HepG2 (cell line): ENCODE measurements around the gene GATB. TPM values are rescaled to one million over a fixed set of nuclear protein-coding genes. Genes with fewer than 3 reads are reported as not detected.

Experiments used
- ATM ChIP-seq: fragments of 450-650 bp; IDR thresholded peaks from 2 replicates; pipeline ENCODE4 v1.7.1; 2017; ENCODE audit warnings: mild to moderate bottlenecking, borderline replicate concordance
- HHEX ChIP-seq: IDR thresholded peaks from 2 replicates; pipeline ENCODE4 v1.6.1; 2016; ENCODE audit warnings: control low read depth
- JUN ChIP-seq: sonication (generic); formaldehyde crosslinking; IDR thresholded peaks from 2 replicates; pipeline ENCODE4 v1.4.0; 2020; ENCODE audit warnings: mild to moderate bottlenecking, missing genetic modification reagents
- KAT7 ChIP-seq: IDR thresholded peaks from 2 replicates; pipeline ENCODE4 v1.6.1; 2018; ENCODE audit warnings: borderline replicate concordance, missing compliant biosample characterization
- MED13 ChIP-seq: sonication (generic); formaldehyde crosslinking; IDR thresholded peaks from 2 replicates; pipeline ENCODE4 v1.5.0; 2020; ENCODE audit warnings: missing genetic modification reagents
- MEIS1 ChIP-seq: sonication (generic); formaldehyde crosslinking; IDR thresholded peaks from 2 replicates; pipeline ENCODE4 v1.9.0; 2021; ENCODE audit warnings: mild to moderate bottlenecking, missing genetic modification reagents, moderate library complexity, borderline replicate concordance
- MYC ChIP-seq: sonication (generic); formaldehyde crosslinking; IDR thresholded peaks from 2 replicates; pipeline ENCODE4 v1.9.0; 2021; ENCODE audit warnings: missing genetic modification reagents, borderline replicate concordance
- MZF1 ChIP-seq: sonication (generic); formaldehyde crosslinking; IDR thresholded peaks from 2 replicates; pipeline ENCODE4 v1.8.1; 2023; ENCODE audit warnings: mild to moderate bottlenecking, missing genetic modification reagents, borderline replicate concordance
- PHB2 ChIP-seq: fragments of 450-650 bp; IDR thresholded peaks from 2 replicates; pipeline ENCODE4 v1.6.1; 2018; ENCODE audit not compliant: partially characterized antibody
- POLR2AphosphoS2 ChIP-seq: IDR thresholded peaks from 2 replicates; pipeline ENCODE4 v1.6.1; 2011; ENCODE audit warnings: low read depth, low read length, improper control_type of control experiment
- RELA ChIP-seq: sonication (generic); formaldehyde crosslinking; IDR thresholded peaks from 2 replicates; pipeline ENCODE4 v1.4.0; 2020; ENCODE audit warnings: missing genetic modification reagents
- RFX5 ChIP-seq: IDR thresholded peaks from 2 replicates; pipeline ENCODE4 v1.6.1; 2011; ENCODE audit warnings: low read depth, low read length, improper control_type of control experiment
- TCF7L2 ChIP-seq: IDR thresholded peaks from 2 replicates; pipeline ENCODE4 v1.6.1; 2011; ENCODE audit warnings: mild to moderate bottlenecking, low read depth, low read length, moderate library complexity
- ZBTB7B ChIP-seq: sonication (generic); formaldehyde crosslinking; IDR thresholded peaks from 2 replicates; pipeline ENCODE4 v1.4.0; 2020; ENCODE audit warnings: missing genetic modification reagents
- ZMYM4 ChIP-seq: sonication (generic); formaldehyde crosslinking; IDR thresholded peaks from 2 replicates; pipeline ENCODE4 v1.8.1; 2023; ENCODE audit warnings: mild to moderate bottlenecking, missing genetic modification reagents
- ZNF136 ChIP-seq: sonication (generic); formaldehyde crosslinking; IDR thresholded peaks from 2 replicates; pipeline ENCODE4 v1.8.1; 2022; ENCODE audit warnings: low read depth, mild to moderate bottlenecking, moderate library complexity, missing genetic modification reagents
- ZNF3 ChIP-seq: IDR thresholded peaks from 2 replicates; pipeline ENCODE4 v1.7.0; 2017; ENCODE audit warnings: inconsistent platforms
- ZNF30 ChIP-seq: sonication (generic); formaldehyde crosslinking; IDR thresholded peaks from 2 replicates; pipeline ENCODE4 v1.5.0; 2020; ENCODE audit warnings: mild to moderate bottlenecking, missing genetic modification reagents
- ZNF468 ChIP-seq: sonication (generic); formaldehyde crosslinking; IDR thresholded peaks from 2 replicates; pipeline ENCODE4 v1.8.0; 2022; ENCODE audit warnings: mild to moderate bottlenecking, moderate library complexity, missing genetic modification reagents
- ZNF501 ChIP-seq: sonication (generic); formaldehyde crosslinking; IDR thresholded peaks from 2 replicates; pipeline ENCODE4 v1.5.1; 2020; ENCODE audit warnings: mild to moderate bottlenecking, moderate library complexity, missing genetic modification reagents
- ZNF510 ChIP-seq: sonication (generic); formaldehyde crosslinking; IDR thresholded peaks from 2 replicates; pipeline ENCODE4 v1.4.0; 2020; ENCODE audit warnings: low read depth, mild to moderate bottlenecking, missing genetic modification reagents
- ZNF749 ChIP-seq: sonication (generic); formaldehyde crosslinking; IDR thresholded peaks from 2 replicates; pipeline ENCODE4 v1.8.0; 2022; ENCODE audit warnings: mild to moderate bottlenecking, missing genetic modification reagents, moderate library complexity, borderline replicate concordance
- ZNF781 ChIP-seq: sonication (generic); formaldehyde crosslinking; IDR thresholded peaks from 2 replicates; pipeline ENCODE4 v1.5.1; 2020; ENCODE audit warnings: borderline replicate concordance, mild to moderate bottlenecking, missing genetic modification reagents; ENCODE audit errors: not compliant biosample characterization
- polyA plus RNA-seq, 8 experiments: library from polyadenylated mRNA; depleted of rRNA in 3 of 8; stranded (reverse) in 7 of 8; unstranded in 1 of 8; fragments of >200 nt; fragmentation: Illumina TruSeq in 4 of 8; extraction: Trizol in 4 of 8; gene quantifications; 2 replicates each; pipeline versions ENCODE4 v1.2.1 to v1.2.3, GENCODE V29; 2011 to 2016; ENCODE audit warnings: low read depth in 4 of 8, missing spikeins in 1 of 8, mixed read lengths in 1 of 8; ENCODE audit not compliant: insufficient read depth in 1 of 8
- total RNA-seq, 5 experiments: library from RNA; depleted of rRNA; stranded (reverse); fragments of >200 nt; fragmentation: Illumina TruSeq; extraction: Trizol; gene quantifications; 2 replicates each; pipeline ENCODE4 v1.2.3, GENCODE V29; 2016; ENCODE audit warnings: low read depth in 1 of 5
- TF ChIP-seq, protein P1 (sequence below): sonication (generic); formaldehyde crosslinking; IDR thresholded peaks from 2 replicates; pipeline ENCODE4 v1.5.1; 2020; ENCODE audit warnings: missing genetic modification reagents, mild to moderate bottlenecking, borderline replicate concordance
- TF ChIP-seq, protein P2 (sequence below): sonication (generic); formaldehyde crosslinking; IDR thresholded peaks from 2 replicates; pipeline ENCODE4 v1.5.1; 2020; ENCODE audit warnings: mild to moderate bottlenecking, missing genetic modification reagents, borderline replicate concordance
- TF ChIP-seq, protein P3 (sequence below): sonication (generic); formaldehyde crosslinking; IDR thresholded peaks from 2 replicates; pipeline ENCODE4 v1.4.0; 2020; ENCODE audit warnings: mild to moderate bottlenecking, missing genetic modification reagents
- TF ChIP-seq, protein P4 (sequence below): sonication (generic); formaldehyde crosslinking; IDR thresholded peaks from 2 replicates; pipeline ENCODE4 v1.4.0; 2020; ENCODE audit warnings: missing genetic modification reagents

Gene GATB
- total and polyA plus RNA-seq, 2 of the 13 experiments (the other 11 are each of a cell fraction or from before 2014, with no cell fraction given): 32.3 to 32.4 TPM

DNA sequence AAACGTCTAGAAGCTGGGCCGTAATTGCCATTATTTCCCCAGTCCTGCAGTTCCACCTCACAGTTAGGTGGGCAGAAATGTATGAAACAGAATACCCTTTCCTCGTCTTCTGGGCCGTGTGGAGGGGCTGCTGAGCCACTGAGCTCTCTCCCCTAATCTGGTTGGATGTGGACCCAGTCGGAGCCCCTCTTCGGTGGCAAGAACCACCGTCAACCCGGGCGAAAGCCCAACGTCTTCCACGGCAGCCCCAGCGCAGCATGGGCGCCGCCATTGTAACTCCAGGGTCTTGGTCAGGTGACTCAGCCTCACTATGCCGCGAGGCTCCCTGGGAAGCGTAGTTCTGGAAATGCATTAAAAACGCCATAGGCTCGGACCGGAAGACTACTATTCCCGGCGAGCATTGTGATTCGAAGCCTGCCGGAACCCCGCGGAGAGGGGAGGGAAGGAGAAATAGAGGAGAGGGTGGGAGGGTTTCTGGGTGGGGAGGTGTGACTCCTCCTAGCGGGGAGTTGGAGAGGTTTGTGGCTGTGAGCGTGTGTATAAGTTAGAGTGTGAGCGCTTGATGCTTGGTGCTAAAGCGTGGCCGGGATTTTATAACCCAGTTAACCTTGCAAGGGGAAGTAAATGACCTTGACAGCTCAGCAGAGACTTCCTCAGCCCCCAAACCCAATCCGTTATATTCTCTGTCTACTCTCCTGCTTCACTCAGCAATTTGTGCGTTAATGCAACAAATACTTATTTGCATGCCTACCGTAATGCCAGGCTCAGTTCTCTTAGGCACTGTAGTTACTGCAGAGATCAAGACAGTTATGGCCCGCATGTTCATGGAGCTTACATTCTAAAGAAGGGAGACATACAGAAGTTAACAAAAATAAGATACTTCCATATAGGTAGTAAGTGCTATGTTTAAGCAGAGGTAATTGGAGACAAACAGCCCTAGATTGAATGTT is at the start of gene GATB (continued):
- TF ChIP-seq ZNF468 (CRISPR knock-in tag): no peak
- TF ChIP-seq ZNF136: no peak
- no peak for TF ChIP-seq MEIS1 (CRISPR knock-in tag)
- TF ChIP-seq, protein P1, sequence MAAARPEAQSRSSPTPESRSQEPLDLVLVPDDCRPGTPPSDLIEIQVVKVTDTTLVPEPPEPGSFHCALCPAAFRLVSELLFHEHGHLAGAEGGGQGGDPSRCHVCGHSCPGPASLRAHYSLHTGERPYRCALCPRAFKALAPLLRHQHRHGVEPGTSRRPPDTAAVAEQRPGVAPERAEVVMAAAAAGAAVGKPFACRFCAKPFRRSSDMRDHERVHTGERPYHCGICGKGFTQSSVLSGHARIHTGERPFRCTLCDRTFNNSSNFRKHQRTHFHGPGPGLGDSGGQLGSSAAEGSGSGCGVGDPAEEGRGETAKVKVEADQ (CRISPR knock-in tag): no peak
- TF ChIP-seq ZNF749 (CRISPR knock-in tag): no peak
- TF ChIP-seq ZNF501: peak; percentile 86
- TF ChIP-seq, protein P2, sequence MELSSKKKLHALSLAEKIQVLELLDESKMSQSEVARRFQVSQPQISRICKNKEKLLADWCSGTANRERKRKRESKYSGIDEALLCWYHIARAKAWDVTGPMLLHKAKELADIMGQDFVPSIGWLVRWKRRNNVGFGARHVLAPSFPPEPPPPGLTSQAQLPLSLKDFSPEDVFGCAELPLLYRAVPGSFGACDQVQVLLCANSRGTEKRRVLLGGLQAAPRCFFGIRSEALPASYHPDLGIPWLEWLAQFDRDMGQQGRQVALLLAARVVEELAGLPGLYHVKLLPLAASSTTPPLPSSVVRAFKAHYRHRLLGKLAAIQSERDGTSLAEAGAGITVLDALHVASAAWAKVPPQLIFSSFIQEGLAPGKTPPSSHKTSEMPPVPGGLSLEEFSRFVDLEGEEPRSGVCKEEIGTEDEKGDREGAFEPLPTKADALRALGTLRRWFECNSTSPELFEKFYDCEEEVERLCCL (CRISPR knock-in tag): 0 out of 2 replicates have a peak, but pooled peaks have one; percentile 68
- TF ChIP-seq RELA (CRISPR knock-in tag): no peak
- TF ChIP-seq PHB2: no peak
- TF ChIP-seq, protein P3, sequence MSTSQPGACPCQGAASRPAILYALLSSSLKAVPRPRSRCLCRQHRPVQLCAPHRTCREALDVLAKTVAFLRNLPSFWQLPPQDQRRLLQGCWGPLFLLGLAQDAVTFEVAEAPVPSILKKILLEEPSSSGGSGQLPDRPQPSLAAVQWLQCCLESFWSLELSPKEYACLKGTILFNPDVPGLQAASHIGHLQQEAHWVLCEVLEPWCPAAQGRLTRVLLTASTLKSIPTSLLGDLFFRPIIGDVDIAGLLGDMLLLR: peak; percentile 3; the same call in 1 of the 2 replicates
- no peak for TF ChIP-seq ZNF30 (CRISPR knock-in tag)
- TF ChIP-seq ATM: no peak
- TF ChIP-seq KAT7 (CRISPR knock-in tag): peak; percentile 76; the same call in 1 of the 2 replicates
- TF ChIP-seq ZBTB7B (CRISPR knock-in tag): 0 out of 2 replicates have a peak, but pooled peaks have one; percentile 44
- TF ChIP-seq ZNF510: no peak
- no peak for TF ChIP-seq MZF1 (CRISPR knock-in tag)
- no peak for TF ChIP-seq ZNF781 (CRISPR knock-in tag)
- TF ChIP-seq TCF7L2: no peak
- no peak for TF ChIP-seq ZNF3
- no peak for TF ChIP-seq RFX5
- peak; percentile 65; the same call in 1 of the 2 replicates for TF ChIP-seq MYC (CRISPR knock-in tag)
- TF ChIP-seq MED13: no peak
- no peak for TF ChIP-seq HHEX (CRISPR knock-in tag)
- TF ChIP-seq JUN (CRISPR knock-in tag): no peak
- TF ChIP-seq, protein P4, sequence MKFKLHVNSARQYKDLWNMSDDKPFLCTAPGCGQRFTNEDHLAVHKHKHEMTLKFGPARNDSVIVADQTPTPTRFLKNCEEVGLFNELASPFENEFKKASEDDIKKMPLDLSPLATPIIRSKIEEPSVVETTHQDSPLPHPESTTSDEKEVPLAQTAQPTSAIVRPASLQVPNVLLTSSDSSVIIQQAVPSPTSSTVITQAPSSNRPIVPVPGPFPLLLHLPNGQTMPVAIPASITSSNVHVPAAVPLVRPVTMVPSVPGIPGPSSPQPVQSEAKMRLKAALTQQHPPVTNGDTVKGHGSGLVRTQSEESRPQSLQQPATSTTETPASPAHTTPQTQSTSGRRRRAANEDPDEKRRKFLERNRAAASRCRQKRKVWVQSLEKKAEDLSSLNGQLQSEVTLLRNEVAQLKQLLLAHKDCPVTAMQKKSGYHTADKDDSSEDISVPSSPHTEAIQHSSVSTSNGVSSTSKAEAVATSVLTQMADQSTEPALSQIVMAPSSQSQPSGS (CRISPR knock-in tag): peak; percentile 67
- TF ChIP-seq ZMYM4 (CRISPR knock-in tag): peak; percentile 67
- no peak for TF ChIP-seq POLR2AphosphoS2
